GM10847 (cell line): Measurements from ENCODE around the gene GNAO1.

ENCODE experiments used
- POLR2A ChIP-seq: IDR thresholded peaks from 2 replicates; pipeline ENCODE4 v1.6.1; 2011; ENCODE audit not compliant: insufficient read length; ENCODE audit errors: extremely low read depth

The GNAO1 gene

GRCh38 chr16:56192986-56193945 is 2.0 kb downstream of the GNAO1 start:
- TF ChIP-seq POLR2A: no peak

DNA sequence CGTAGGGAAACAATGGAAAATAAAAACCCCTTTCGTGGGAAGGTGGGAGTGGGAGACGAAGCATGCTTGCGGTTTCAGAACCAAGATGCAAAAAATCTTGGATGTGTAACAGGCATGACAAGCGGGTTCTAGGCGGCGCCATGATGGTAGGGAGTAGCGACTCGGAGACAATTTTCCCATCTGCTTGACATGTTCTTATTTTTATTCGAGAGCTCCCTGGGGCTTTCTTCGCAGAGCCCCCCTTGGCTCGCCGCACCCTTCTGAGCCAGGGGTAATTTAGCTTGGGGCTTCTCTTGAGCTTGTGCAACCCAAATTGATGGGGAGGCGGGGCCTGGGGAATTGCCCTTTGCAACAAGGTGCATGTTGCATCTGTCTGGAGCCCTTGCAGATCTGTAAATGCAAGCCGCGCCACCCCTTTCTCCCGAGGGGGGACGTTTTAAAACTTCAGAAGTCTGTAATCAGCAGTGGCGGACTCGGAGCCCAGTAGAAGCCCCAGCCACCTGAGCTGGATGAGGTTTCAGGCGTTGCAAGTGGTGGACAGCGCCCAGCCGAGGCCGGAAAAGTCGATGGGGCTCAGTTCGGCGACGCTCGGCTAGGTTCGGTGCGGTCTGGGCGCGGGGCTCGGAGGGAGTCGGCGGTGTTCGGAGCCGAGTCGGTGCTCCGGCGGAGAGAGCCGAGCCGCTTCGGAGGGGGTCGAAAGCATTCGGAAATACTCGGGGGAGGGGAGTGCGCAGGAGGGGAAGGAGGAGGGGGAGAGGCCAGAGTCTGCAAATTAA is 2.9 kb downstream of the GNAO1 start:
- no peak for TF ChIP-seq POLR2A

- TF ChIP-seq POLR2A: no peak
Measured at GRCh38 chr16:56195151-56195550, 3.9 kb downstream of the GNAO1 start.

DNA sequence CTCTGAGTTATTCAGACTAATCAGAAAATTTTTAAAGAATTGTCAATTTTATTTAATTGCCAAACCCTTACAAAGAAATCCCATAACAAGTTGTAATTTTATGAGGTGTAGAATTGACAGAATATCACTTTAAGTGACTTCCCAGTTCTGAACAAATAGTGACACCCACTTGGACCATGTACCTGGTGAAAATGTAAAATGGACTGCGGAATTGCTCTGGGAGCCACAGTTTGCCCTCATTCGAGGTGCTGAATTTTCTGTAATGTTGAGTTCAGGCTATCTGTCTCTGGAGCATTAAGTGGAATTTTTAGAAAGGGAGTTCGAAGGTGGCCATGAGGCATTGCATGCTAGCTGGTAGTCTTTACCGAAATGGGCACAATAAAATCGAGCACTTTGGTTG is 5.1 kb downstream of the GNAO1 start:
- no peak for TF ChIP-seq POLR2A

GRCh38 chr16:56197192-56197992 is 6.1 kb downstream of the GNAO1 start:
- no peak for TF ChIP-seq POLR2A

GRCh38 chr16:56198006-56198754 is 6.9 kb downstream of the GNAO1 start:
- TF ChIP-seq POLR2A: no peak

GRCh38 chr16:56198755-56199114 is 7.4 kb downstream of the GNAO1 start:
- TF ChIP-seq POLR2A: no peak

- TF ChIP-seq POLR2A: no peak
Measured at GRCh38 chr16:56199164-56199563, 7.9 kb downstream of the GNAO1 start.

DNA sequence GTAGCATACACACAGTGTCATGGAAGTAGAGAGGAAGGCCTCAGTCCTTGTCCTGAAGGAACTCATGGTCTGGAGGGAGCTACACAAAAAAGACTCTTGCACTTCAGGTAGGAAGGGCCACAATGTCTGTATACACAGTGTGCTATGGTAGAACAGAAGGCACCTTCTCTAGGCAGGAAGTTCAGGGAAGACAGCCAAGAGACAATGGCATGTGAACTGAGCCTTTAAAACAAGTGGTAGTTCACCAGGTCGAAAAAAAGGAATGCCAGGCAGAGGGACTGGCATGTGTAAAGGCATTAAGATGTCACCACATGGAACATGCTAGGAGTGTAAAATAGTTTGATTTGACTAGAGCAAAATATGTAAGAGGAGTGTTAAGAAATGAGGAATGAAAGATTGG is 9.7 kb downstream of the GNAO1 start:
- TF ChIP-seq POLR2A: no peak

- no peak for TF ChIP-seq POLR2A
Measured at GRCh38 chr16:56202036-56202435, 10.7 kb downstream of the GNAO1 start.

DNA sequence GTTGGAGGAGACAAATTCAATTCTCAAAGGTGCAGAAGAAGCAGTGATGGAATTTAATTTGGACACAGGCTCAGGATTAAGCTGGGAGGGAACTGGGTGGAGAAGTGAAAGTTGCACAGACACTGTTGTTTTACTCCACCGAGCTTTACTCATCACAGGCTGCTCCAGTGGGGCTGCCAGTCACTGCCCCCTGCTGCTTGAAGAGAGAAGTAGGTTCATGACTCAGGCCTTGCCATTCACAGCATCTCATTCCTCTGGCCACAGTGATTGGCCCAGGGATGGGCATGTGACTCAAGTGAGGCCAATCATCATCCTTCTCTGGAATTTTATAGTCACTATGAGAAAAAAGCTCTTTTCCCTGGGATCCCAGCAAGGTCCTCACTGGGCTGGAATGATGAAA is 11.8 kb downstream of the GNAO1 start:
- no peak for TF ChIP-seq POLR2A

DNA sequence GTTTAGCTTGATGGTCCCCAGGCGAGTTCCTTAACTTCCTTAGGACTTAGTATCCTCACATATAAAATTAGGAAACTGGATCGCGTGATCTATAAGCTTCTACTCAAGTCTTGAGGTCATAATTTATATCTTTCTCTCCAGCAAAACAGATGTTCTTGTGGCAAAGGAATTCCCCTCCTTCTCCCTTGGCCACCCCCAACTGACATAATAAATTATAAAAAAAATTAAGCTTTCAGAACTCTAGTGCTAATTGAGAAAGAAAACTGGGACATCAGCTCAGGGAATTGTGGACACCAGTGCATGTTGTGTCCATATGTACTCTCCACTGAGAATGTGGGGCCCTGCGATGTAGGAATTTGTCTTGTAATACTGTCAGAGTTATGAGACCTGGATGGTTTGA is 13.5 kb downstream of the GNAO1 start:
- TF ChIP-seq POLR2A: no peak

DNA sequence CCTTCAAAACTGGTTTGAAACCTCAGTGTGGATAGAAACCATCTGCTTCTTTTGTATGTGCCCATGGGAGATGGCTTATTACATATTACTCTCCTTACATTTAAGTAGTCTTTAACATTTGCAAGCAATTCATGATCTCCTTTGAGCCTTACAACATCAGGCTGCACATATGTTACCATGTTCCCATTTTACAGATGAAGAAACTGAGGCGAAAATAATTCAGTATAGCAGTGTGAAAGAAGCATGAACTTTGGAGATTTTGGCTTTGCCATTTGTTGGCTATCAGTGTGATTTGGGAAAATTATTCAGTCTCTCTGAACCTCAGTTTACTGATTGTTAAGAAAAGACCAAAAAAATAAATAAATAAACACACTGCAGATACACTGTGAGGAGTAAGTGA is 15.7 kb downstream of the GNAO1 start:
- no peak for TF ChIP-seq POLR2A

DNA sequence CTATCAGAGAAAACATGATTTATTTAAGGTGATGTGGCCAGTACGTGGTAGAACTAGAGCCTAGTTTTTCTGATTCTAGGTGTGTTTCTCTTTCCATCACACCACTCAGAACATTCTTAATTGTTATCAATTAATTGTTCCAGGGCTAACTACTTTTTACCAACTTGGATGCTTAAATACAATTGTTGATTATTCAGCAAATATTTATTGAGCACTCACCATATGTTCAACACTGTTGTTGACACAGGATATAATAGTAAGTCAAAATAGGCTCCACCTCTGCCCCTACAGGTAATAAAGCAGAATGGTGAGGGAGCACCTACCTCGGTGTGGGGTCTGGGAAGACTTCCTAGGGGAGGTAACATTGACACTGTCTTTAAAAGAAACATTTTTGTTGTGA is 16.1 kb downstream of the GNAO1 start:
- no peak for TF ChIP-seq POLR2A
